Caco-2 (cell line): ENCODE measurements around the gene YWHAH. TPM values are rescaled to one million over a fixed set of nuclear protein-coding genes. Genes with fewer than 3 reads are reported as not detected.
"Not testable (repeated sequence)": the region's sequence is repeated elsewhere in the genome, so short reads cannot be mapped to it uniquely, and the experiment has no call there.

Source experiments
- BruUV-seq: library from RNA; stranded (reverse); fragments of 400-500 nt; replicated peaks from 2 replicates; lab custom pipeline; 2021; lab: Mats Ljungman, UMichigan
- CTCF ChIA-PET: fragments of 300-600 bp; sonication (Branson Sonifier 250); formaldehyde crosslinking; loops from one replicate; lab custom pipeline; 2022; ENCODE audit warnings: antibody characterized with exemption; lab: Charles Lee
- POLR2A ChIA-PET: fragments of 300-600 bp; sonication (Branson Sonifier 250); formaldehyde crosslinking; loops from one replicate; lab custom pipeline; 2022; ENCODE audit warnings: antibody characterized with exemption; lab: Charles Lee
- DNase-seq, 2 experiments: peaks; one replicate each; pipeline versions ENCODE4 v3.0.0 to v3.0.0-alpha.2; 2020 to 2022
- H3K27me3 ChIP-seq: replicated peaks from 2 replicates; pipeline ENCODE4 v1.6.0; 2011; ENCODE audit warnings: low read length; ENCODE audit not compliant: control insufficient read depth, insufficient read depth
- H3K36me3 ChIP-seq: 2 replicates; pipeline ENCODE4 v1.5.1; 2011; ENCODE audit warnings: low read length; ENCODE audit not compliant: control insufficient read depth, insufficient read depth
- H3K4me1 ChIP-seq: fragments of 250-450 bp; sonication (Bioruptor Pico); 2 replicates; pipeline ENCODE4 v1.5.1; 2020; ENCODE audit warnings: mild to moderate bottlenecking
- H3K4me3 ChIP-seq: 2 replicates; pipeline ENCODE4 v1.5.1; 2011; ENCODE audit warnings: low read depth, mild to moderate bottlenecking, control low read depth, low read length
- H3K9me3 ChIP-seq: fragments of 250-450 bp; sonication (Bioruptor Pico); 2 replicates; pipeline ENCODE4 v1.5.1; 2020; ENCODE audit warnings: mild to moderate bottlenecking, moderate library complexity
- H3K27ac Mint-ChIP-seq: one replicate; pipeline ENCODE4 v1.8.0; 2022; ENCODE audit warnings: mixed read lengths; ENCODE audit not compliant: unreplicated experiment
- H3K27me3 Mint-ChIP-seq: one replicate; pipeline ENCODE4 v1.8.0; 2022; ENCODE audit warnings: mixed read lengths; ENCODE audit not compliant: insufficient read depth, unreplicated experiment
- H3K36me3 Mint-ChIP-seq: one replicate; pipeline ENCODE4 v1.8.0; 2022; ENCODE audit warnings: mild to moderate bottlenecking, mixed read lengths; ENCODE audit not compliant: insufficient read depth, unreplicated experiment
- H3K4me1 Mint-ChIP-seq: one replicate; pipeline ENCODE4 v1.8.0; 2022; ENCODE audit warnings: low read depth, mixed read lengths; ENCODE audit not compliant: unreplicated experiment
- H3K4me3 Mint-ChIP-seq: one replicate; pipeline ENCODE4 v1.8.0; 2022; ENCODE audit warnings: mild to moderate bottlenecking, moderate library complexity, mixed read lengths; ENCODE audit not compliant: unreplicated experiment
- H3K9me3 Mint-ChIP-seq: one replicate; pipeline ENCODE4 v1.8.0; 2022; ENCODE audit warnings: mixed read lengths; ENCODE audit not compliant: unreplicated experiment
- intact Hi-C: fragments of 100-400 bp; cut with micrococcal nuclease; formaldehyde crosslinking; loops from one replicate; pipeline ENCODE4 v1.10.0; 2022; ENCODE audit not compliant: unreplicated experiment
- total RNA-seq: library from RNA; stranded (reverse); gene quantifications from 2 replicates; pipeline ENCODE4 v1.2.3, GENCODE V29; 2022
- TF ChIP-seq, protein P1 (sequence below), 2 experiments: fragments of 200-600 bp in 1 of 2; IDR thresholded peaks; 1 replicate in 1 of 2; 2 replicates in 1 of 2; pipeline versions ENCODE4 v1.5.1 to v1.8.0; 2011 to 2022; ENCODE audit warnings: antibody characterized with exemption in 1 of 2, control low read depth in 1 of 2, inconsistent platforms in 1 of 2, low read depth in 1 of 2, low read length in 1 of 2, mild to moderate bottlenecking in 1 of 2, moderate library complexity in 1 of 2; ENCODE audit not compliant: insufficient read depth in 1 of 2, severe bottlenecking in 1 of 2, unreplicated experiment in 1 of 2

YWHAH gene
- total RNA-seq, 1 experiment from 2014 or later: 135 TPM

DNA sequence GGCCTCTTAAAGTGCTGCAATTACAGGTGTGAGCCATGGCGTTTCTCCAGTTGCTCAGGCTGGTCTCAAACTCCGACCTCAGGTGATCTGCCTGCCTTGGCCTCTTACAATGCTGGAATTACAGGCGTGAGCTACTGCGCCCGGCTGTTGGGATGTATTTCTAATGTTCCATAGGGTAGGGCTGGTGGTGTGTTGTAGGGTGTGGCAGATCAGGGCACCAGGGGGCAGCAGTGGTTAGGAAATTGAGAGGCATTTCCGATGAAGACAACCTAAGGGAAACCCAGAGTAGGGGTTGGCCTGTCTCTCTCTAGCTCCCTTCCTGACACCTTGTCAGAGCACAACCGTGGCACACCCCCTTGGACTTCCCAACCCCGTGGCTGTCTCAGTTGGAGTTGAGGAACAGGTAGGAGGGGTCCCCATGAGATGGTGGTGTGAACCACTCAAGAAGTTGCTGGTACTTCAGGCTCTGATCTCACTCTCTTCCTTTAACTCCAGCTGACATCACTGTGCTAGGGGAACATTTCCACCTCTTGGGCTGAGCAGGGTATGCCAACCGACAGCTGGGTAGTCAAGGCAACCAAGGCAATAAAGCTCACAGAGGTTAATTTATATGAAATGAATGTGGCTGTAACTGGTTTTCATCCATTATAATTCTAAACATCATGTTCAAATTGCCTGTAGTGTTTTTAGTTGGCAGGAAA is 33.0 kb downstream of the YWHAH start:
- intact Hi-C loops: loop anchor here (1.0 kb wide), 3 partner anchors 104 to 289 kb away; no protein-coding TSS in a partner anchor
- Mint-ChIP-seq H3K36me3 (no peaks in the 10 kb centered on the region), H3K27me3 (no peaks in the 10 kb centered on the region), H3K27ac (no peak overlapping the region), H3K4me1 (no peaks in the 10 kb centered on the region), H3K9me3 (peaks cover 9% of the 10 kb centered on the region), H3K4me3 (no peak overlapping the region)
- H3K27me3 ChIP-seq: no peaks in the 10 kb centered on the region
- H3K4me3 ChIP-seq: no peak overlapping the region
- H3K4me1 ChIP-seq: no peaks in the 10 kb centered on the region
- TF ChIP-seq, protein P1, sequence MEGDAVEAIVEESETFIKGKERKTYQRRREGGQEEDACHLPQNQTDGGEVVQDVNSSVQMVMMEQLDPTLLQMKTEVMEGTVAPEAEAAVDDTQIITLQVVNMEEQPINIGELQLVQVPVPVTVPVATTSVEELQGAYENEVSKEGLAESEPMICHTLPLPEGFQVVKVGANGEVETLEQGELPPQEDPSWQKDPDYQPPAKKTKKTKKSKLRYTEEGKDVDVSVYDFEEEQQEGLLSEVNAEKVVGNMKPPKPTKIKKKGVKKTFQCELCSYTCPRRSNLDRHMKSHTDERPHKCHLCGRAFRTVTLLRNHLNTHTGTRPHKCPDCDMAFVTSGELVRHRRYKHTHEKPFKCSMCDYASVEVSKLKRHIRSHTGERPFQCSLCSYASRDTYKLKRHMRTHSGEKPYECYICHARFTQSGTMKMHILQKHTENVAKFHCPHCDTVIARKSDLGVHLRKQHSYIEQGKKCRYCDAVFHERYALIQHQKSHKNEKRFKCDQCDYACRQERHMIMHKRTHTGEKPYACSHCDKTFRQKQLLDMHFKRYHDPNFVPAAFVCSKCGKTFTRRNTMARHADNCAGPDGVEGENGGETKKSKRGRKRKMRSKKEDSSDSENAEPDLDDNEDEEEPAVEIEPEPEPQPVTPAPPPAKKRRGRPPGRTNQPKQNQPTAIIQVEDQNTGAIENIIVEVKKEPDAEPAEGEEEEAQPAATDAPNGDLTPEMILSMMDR (IDR thresholded peaks at IDR 0.05; ENCODE audit: insufficient read depth in 1 of 2, low read depth in 1 of 2, low read length in 1 of 2, severe bottlenecking in 1 of 2, unreplicated experiment in 1 of 2): peak; percentile 60 to 88
- DNase-seq: peak; percentile 84 to 85
- H3K36me3 ChIP-seq: no peaks in the 10 kb centered on the region
- POLR2A ChIA-PET: no interaction called here
- BruUV-seq: no TSS peak
- CTCF ChIA-PET: interaction anchor here (0.5 to 1.4 kb wide), 12 partner anchors 11 to 228 kb away, joined by 3 to 7 read pairs (median 6); partner anchors contain the start of gene RFPL2
- no peaks in the 10 kb centered on the region for H3K9me3 ChIP-seq

DNA sequence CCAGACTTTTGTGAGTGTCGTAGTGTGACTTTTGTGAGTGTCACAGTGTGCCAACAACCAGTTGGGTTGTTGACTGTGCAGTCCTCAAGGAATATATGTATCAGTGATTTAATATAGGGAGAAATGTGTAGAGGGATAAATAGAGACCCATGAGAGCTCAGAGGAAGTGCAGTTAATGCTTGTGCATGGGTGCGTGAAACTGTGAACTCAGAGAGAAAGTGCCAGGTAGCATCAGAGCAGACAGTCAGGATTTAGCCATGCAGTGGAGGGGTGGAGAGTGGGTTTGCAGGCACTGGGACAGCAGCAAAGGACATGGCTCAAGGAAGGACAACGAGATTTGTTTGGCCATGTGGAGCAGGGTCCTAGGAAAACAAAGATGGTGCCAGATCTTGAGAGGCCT is 33.6 kb downstream of the YWHAH start:
- no peaks in the 10 kb centered on the region for H3K4me1 Mint-ChIP-seq
- no peak overlapping the region for H3K27ac Mint-ChIP-seq
- BruUV-seq: no TSS peak
- no peak for DNase-seq
- H3K36me3 ChIP-seq: no peaks in the 10 kb centered on the region
- H3K4me3 Mint-ChIP-seq: no peak overlapping the region
- no peaks in the 10 kb centered on the region for H3K27me3 ChIP-seq
- H3K4me1 ChIP-seq: no peaks in the 10 kb centered on the region
- no peaks in the 10 kb centered on the region for H3K27me3 Mint-ChIP-seq
- no peak overlapping the region for H3K4me3 ChIP-seq
- intact Hi-C loops: loop anchor here (1.0 kb wide), 3 partner anchors 103 to 288 kb away; no protein-coding TSS in a partner anchor
- no peaks in the 10 kb centered on the region for H3K36me3 Mint-ChIP-seq
- H3K9me3 Mint-ChIP-seq: peaks cover 9% of the 10 kb centered on the region
- ChIA-PET CTCF (interaction anchor here (0.8 to 1.4 kb wide), 6 partner anchors 13 to 106 kb away, joined by 3 to 7 read pairs (median 6); no protein-coding TSS in a partner anchor), POLR2A (interaction anchor here (0.5 kb wide), 1 partner anchor 19 kb away, joined by 3 read pairs; no protein-coding TSS in a partner anchor)
- TF ChIP-seq, protein P1 (IDR thresholded peaks at IDR 0.05; ENCODE audit: insufficient read depth in 1 of 2, low read depth in 1 of 2, low read length in 1 of 2, severe bottlenecking in 1 of 2, unreplicated experiment in 1 of 2): no peak
- H3K9me3 ChIP-seq: no peaks in the 10 kb centered on the region

DNA sequence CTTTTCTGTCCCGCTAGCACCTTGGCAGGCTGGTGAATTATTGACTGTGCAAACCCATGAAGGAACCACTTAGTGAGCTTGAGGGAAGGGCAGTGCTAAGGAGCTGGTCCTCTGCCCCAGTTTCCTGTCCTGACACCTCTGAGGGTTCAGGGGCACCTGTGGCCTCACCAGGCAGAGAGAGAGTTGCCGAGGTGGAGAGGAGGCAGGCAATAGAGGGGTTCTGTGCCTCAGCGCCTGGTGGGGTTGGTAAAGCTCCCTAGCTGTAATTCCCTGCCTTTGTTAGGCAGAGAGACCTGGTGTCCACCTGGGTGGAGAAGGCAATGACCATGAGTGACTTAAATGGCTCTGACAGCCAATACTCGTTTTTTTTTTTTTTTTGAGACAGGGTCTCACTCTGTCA is 36.3 kb downstream of the YWHAH start:
- ChIA-PET CTCF (interaction anchor here (1.2 kb wide), 1 partner anchor 10 kb away, joined by 5 read pairs; no protein-coding TSS in a partner anchor), POLR2A (no interaction called here)
- H3K27ac Mint-ChIP-seq: no peak overlapping the region
- H3K4me3 ChIP-seq: no peak overlapping the region
- H3K4me1 ChIP-seq: no peaks in the 10 kb centered on the region
- H3K36me3 Mint-ChIP-seq: no peaks in the 10 kb centered on the region
- no peak overlapping the region for H3K4me3 Mint-ChIP-seq
- H3K36me3 ChIP-seq: no peaks in the 10 kb centered on the region
- intact Hi-C loops: no loop called here
- no peak for DNase-seq
- H3K27me3 ChIP-seq: no peaks in the 10 kb centered on the region
- no peaks in the 10 kb centered on the region for H3K9me3 Mint-ChIP-seq
- H3K27me3 Mint-ChIP-seq: no peaks in the 10 kb centered on the region
- no TSS peak for BruUV-seq
- peaks cover 7% of the 10 kb centered on the region for H3K4me1 Mint-ChIP-seq
- no peaks in the 10 kb centered on the region for H3K9me3 ChIP-seq
- TF ChIP-seq, protein P1 (IDR thresholded peaks at IDR 0.05; ENCODE audit: insufficient read depth in 1 of 2, low read depth in 1 of 2, low read length in 1 of 2, severe bottlenecking in 1 of 2, unreplicated experiment in 1 of 2): no peak

DNA sequence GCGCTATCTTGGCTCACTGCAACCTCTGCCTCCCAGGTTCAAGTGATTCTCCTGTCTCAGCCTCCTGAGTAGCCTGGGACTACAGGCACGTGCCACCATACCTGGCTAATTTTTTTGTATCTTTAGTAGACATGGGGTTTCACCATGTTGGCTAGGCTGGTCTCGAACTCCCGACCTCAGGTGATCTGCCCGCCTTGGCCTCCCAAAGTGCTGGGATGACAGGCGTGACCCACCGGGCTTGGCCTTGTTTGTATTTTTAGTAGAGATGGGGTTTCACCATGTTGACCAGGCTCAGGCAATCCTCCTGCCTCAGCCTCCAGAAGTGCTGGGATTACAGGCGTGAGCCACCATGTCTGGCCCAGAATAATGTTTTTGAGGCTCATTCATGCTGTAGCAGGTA is 37.6 kb downstream of the YWHAH start:
- H3K4me3 Mint-ChIP-seq, H3K4me1 Mint-ChIP-seq, DNase-seq, intact Hi-C loops, H3K36me3 Mint-ChIP-seq, H3K9me3 ChIP-seq, H3K4me1 ChIP-seq, CTCF ChIA-PET, POLR2A ChIA-PET, H3K27me3 ChIP-seq, H3K27ac Mint-ChIP-seq, H3K27me3 Mint-ChIP-seq, BruUV-seq, H3K4me3 ChIP-seq, H3K36me3 ChIP-seq, H3K9me3 Mint-ChIP-seq: not testable (repeated sequence)
